H1 (cell line): ENCODE results near the gene INO80. TPM values are rescaled to one million over a fixed set of nuclear protein-coding genes. Genes with fewer than 3 reads are reported as not detected.

Experiments
- polyA plus RNA-seq, 7 experiments: library from polyadenylated mRNA; depleted of rRNA in 3 of 7; stranded (reverse) in 5 of 7; unstranded in 2 of 7; fragments of >200 nt in 5 of 7; fragments of 200-250 nt in 2 of 7; gene quantifications; 1 replicate in 5 of 7; 2 replicates in 1 of 7; 4 replicates in 1 of 7; pipeline versions ENCODE4 v1.2.1 to v1.2.3, GENCODE V29; 2011 to 2013; ENCODE audit warnings: missing spikeins in 2 of 7, mixed read lengths in 2 of 7
- small RNA-seq: library from polyadenylated mRNA; stranded (forward); fragments of <200 nt; extraction: miRNeasy Mini kit (QIAGEN cat#:217004); gene quantifications from one replicate; pipeline ENCODE3, GENCODE V24; 2013; ENCODE audit not compliant: insufficient read depth
- total RNA-seq: library from RNA; stranded (reverse); fragmentation: NEBNext Ultra II Directional; extraction: Animal tissue kit (Norgen Biotek cat#: 25700); gene quantifications from 2 replicates; pipeline ENCODE4 v1.2.1, GENCODE V29; 2021

INO80 gene
- total and polyA plus RNA-seq, 2 of the 8 experiments (the other 6 are each of a cell fraction or from before 2014, with no cell fraction given), result 4.3 to 24.5 TPM

Small RNA genes lying within 50 kb of the gene (small RNA-seq; reads per million reads assigned to genes)
- not detected for gene ISCA1P4

Other genes with a start within 250 kb of the INO80 start
- 2.4 and 2.7 TPM in 2 replicates for gene RHOV, start 242.0 kb downstream of the INO80 start, total RNA-seq
- gene RHOV, start 242.0 kb downstream of the INO80 start, polyA plus RNA-seq (2011; rRNA removed), result 1.5 and 2.2 TPM in 2 replicates
- gene VPS18, start 221.8 kb downstream of the INO80 start, total RNA-seq, result 31.9 and 32.7 TPM in 2 replicates
- 28.9 and 32.9 TPM in 2 replicates for gene VPS18, start 221.8 kb downstream of the INO80 start, polyA plus RNA-seq (2011; rRNA removed)
- 0.48 and 0.60 TPM in 2 replicates for gene DLL4, start 186.9 kb downstream of the INO80 start, total RNA-seq
- 0.22 and 0.23 TPM in 2 replicates for gene DLL4, start 186.9 kb downstream of the INO80 start, polyA plus RNA-seq (2011; rRNA removed)
- 28.7 and 34.3 TPM in 2 replicates for gene CHAC1, start 162.8 kb downstream of the INO80 start, total RNA-seq
- 159 and 215 TPM in 2 replicates for gene CHAC1, start 162.8 kb downstream of the INO80 start, polyA plus RNA-seq (2011; rRNA removed)
- 0.54 TPM in 1 of 2 replicates, not detected in the other for gene EXD1, start 114.5 kb upstream of the INO80 start, total RNA-seq
- 0.06 and 0.08 TPM in 2 replicates for gene EXD1, start 114.5 kb upstream of the INO80 start, polyA plus RNA-seq (2011; rRNA removed)
- 83.3 and 89.0 TPM in 2 replicates for gene CHP1, start 115.0 kb upstream of the INO80 start, total RNA-seq
- gene CHP1, start 115.0 kb upstream of the INO80 start, polyA plus RNA-seq (2011; rRNA removed), result 31.7 and 45.2 TPM in 2 replicates
- gene OIP5, start 216.3 kb upstream of the INO80 start, total RNA-seq, result 34.8 and 36.7 TPM in 2 replicates
- gene OIP5, start 216.3 kb upstream of the INO80 start, polyA plus RNA-seq (2011; rRNA removed), result 41.7 and 44.5 TPM in 2 replicates
- 135 and 144 TPM in 2 replicates for gene NUSAP1, start 216.6 kb upstream of the INO80 start, total RNA-seq
- 60.8 and 65.0 TPM in 2 replicates for gene NUSAP1, start 216.6 kb upstream of the INO80 start, polyA plus RNA-seq (2011; rRNA removed)